OCI-LY3 (cell line): Measurements from ENCODE around the gene SRGAP2C.
"Not testable (repeated sequence)": the region's sequence is repeated elsewhere in the genome, so short reads cannot be mapped to it uniquely, and the experiment has no call there.

Experiments
- H2AFZ ChIP-seq: fragments of 200-600, 300-600 bp; shearing (Covaris generic); 2 replicates; pipeline ENCODE4 v1.6.0; 2014; ENCODE audit warnings: antibody characterized with exemption, low read depth, low read length
- H3K27ac ChIP-seq: fragments of 200-600, 300-600 bp; sonication (generic); 2 replicates; pipeline ENCODE4 v1.5.1; 2014; ENCODE audit warnings: mild to moderate bottlenecking, low read length, moderate library complexity, mixed read lengths
- H3K27me3 ChIP-seq: fragments of 200-600, 300-600 bp; sonication (generic); 2 replicates; pipeline ENCODE4 v1.6.1; 2014; ENCODE audit warnings: low read depth, low read length, mixed read lengths
- H3K36me3 ChIP-seq: fragments of 200-600, 300-600 bp; sonication (generic); replicated peaks from 2 replicates; pipeline ENCODE3; 2014; ENCODE audit warnings: low read depth, low read length, mixed read lengths
- H3K4me1 ChIP-seq: fragments of 300-600, 200-600 bp; sonication (generic); 2 replicates; pipeline ENCODE4 v1.6.1; 2014; ENCODE audit warnings: low read length, mixed read lengths
- H3K4me2 ChIP-seq: fragments of 200-600, 300-600 bp; sonication (generic); 2 replicates; pipeline ENCODE4 v1.6.1; 2014; ENCODE audit warnings: low read length, mixed read lengths
- H3K4me3 ChIP-seq: fragments of 300-600, 200-600 bp; sonication (generic); 2 replicates; pipeline ENCODE4 v1.5.1; 2014; ENCODE audit warnings: antibody characterized with exemption, mild to moderate bottlenecking, low read length, moderate library complexity
- H3K79me2 ChIP-seq: fragments of 300-600, 200-600 bp; shearing (Covaris generic); 2 replicates; pipeline ENCODE4 v1.6.1; 2014; ENCODE audit warnings: mild to moderate bottlenecking, low read length, mixed read lengths
- H3K9ac ChIP-seq: fragments of 300-600, 200-600 bp; shearing (Covaris generic); 2 replicates; pipeline ENCODE4 v1.6.0; 2014; ENCODE audit warnings: mild to moderate bottlenecking, low read length, moderate library complexity
- H3K9me3 ChIP-seq: fragments of 200-600, 300-600 bp; shearing (Covaris generic); 2 replicates; pipeline ENCODE4 v1.6.1; 2014; ENCODE audit warnings: low read length, mixed read lengths; ENCODE audit not compliant: insufficient read depth
- H4K20me1 ChIP-seq: fragments of 200-600, 300-600 bp; sonication (generic); 2 replicates; pipeline ENCODE4 v1.6.1; 2016; ENCODE audit warnings: low read length, mixed read lengths; ENCODE audit not compliant: insufficient read depth

The SRGAP2C gene

GRCh38 chr1:121185140-121185708 lies 449 bp downstream of the SRGAP2C start:
- Histone ChIP-seq H3K4me3 (peak overlapping the region; percentile 63), H3K27ac (peak overlapping the region; percentile 44), H3K9ac (peak overlapping the region; percentile 20; the same call in 1 of the 2 replicates)
- not testable (repeated sequence) for H3K27me3 ChIP-seq, H3K79me2 ChIP-seq, H2AFZ ChIP-seq, H3K36me3 ChIP-seq, H3K9me3 ChIP-seq, H3K4me1 ChIP-seq, H4K20me1 ChIP-seq, H3K4me2 ChIP-seq

- H3K9me3 ChIP-seq, H4K20me1 ChIP-seq, H3K79me2 ChIP-seq, H3K27ac ChIP-seq, H3K36me3 ChIP-seq, H3K4me2 ChIP-seq, H3K4me1 ChIP-seq, H2AFZ ChIP-seq, H3K9ac ChIP-seq, H3K27me3 ChIP-seq: not testable (repeated sequence)
- peak overlapping the region; percentile 52; the same call in 1 of the 2 replicates for H3K4me3 ChIP-seq
Observed at GRCh38 chr1:121186191-121186590, 1.4 kb downstream of the SRGAP2C start.

DNA sequence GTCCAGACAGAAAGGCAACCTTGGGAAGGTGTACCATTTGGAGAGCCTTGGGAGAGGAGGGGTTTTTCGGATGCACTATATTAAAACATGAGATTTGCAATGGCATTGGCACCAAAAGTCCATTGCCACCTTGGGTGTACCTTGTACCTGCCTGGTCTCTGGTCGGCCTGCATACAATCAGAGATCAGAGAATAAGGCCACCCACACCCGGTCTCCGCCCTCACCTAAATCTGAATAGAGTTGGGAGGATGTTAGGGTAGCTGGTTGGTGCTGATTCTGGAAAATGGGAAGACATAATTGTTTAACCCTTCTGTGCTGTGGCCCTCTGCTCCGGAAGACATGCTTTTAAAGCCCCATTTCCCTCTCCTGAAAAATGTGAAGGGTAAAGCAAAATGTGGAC lies 3.1 kb downstream of the SRGAP2C start:
- not testable (repeated sequence) for H3K27ac ChIP-seq, H3K4me3 ChIP-seq, H3K27me3 ChIP-seq, H2AFZ ChIP-seq, H3K9me3 ChIP-seq, H3K4me1 ChIP-seq, H3K9ac ChIP-seq, H3K36me3 ChIP-seq, H3K79me2 ChIP-seq, H4K20me1 ChIP-seq
- peak overlapping the region; percentile 17; the same call in 1 of the 2 replicates for H3K4me2 ChIP-seq

DNA sequence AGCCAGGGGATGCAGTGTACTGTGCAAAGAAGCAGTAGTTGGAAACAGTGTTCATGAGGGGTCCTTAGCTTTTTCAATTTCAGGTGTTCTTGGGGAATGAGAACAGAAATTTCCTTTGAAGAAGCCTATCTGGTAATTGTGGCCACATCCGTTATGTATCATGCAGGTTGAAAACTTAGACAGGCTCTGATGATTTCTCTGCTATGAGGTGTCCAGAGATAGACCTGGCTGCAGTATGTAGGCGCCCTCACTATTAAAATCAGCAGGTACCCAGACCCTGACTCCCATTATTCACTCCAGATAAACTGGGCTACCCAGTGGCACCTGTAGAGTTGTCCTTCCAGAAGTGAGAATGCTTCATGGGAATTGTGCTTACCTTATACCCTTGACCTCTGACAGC lies 7.7 kb downstream of the SRGAP2C start:
- H3K4me1 ChIP-seq, H4K20me1 ChIP-seq, H3K36me3 ChIP-seq, H2AFZ ChIP-seq, H3K9me3 ChIP-seq, H3K9ac ChIP-seq, H3K4me3 ChIP-seq, H3K27ac ChIP-seq, H3K4me2 ChIP-seq, H3K79me2 ChIP-seq, H3K27me3 ChIP-seq: not testable (repeated sequence)

DNA sequence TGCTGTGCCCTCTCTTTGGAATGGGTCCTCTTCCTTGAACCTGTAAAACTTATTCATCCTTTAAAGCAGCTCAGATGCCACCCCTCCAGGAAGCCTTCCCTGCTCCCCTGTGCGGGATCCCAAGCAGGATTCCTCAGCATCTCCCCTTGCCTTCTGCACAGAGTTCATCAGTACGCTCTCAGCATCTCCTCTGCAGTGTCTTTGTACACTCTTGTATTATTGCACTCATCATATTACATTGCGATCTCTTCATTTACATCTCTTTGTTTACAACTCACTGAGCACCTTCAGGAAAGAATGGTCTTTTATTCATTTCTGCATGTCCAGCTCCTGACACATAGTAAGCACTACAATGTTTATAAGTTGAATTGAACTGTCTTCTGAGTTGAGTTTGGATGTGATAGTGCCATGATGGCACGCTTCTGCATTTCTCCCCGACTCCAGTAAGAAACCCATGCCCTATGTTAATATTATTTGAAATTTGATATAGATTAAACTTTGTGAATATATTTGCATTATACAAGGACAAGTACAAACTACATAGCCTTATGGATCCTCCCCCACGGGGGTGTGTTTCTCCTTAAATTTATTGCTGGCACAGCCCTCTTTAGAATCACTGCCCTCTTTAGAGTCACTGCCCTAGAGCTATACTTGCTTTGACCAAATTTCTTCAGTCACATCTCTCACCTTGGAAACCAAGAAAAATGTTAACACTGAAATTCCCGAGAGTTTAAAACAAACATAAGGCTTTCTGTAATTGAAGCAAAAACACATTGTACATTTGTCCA lies 12.5 kb downstream of the SRGAP2C start:
- H3K9me3 ChIP-seq, H3K79me2 ChIP-seq: not testable (repeated sequence)

DNA sequence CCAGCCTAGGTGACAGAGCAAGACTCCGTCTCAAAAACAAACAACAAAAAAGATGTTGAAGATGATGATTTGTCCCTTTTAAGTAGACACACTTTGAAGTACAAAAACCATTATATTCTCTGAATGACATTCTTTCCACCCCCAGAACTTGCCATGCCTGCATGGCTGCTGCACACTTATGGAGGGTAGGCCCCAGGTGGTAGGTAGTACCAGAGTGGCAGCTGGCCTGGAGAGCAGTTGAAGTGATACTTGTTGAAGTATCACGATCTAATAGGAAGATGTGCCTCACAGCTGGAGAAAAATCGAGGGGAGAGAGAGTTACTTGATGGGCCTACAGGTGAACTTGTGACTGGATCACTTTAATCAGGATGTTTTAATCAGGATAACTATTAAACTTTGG lies 15.0 kb downstream of the SRGAP2C start:
- H3K36me3 ChIP-seq, H3K27me3 ChIP-seq, H3K9ac ChIP-seq, H3K4me1 ChIP-seq, H3K79me2 ChIP-seq, H3K4me2 ChIP-seq, H3K4me3 ChIP-seq, H3K9me3 ChIP-seq, H2AFZ ChIP-seq, H4K20me1 ChIP-seq, H3K27ac ChIP-seq: not testable (repeated sequence)

More for the DNA sequence above, 12.5 kb downstream of the SRGAP2C start:
- not testable (repeated sequence) for H3K4me3 ChIP-seq, H3K9ac ChIP-seq, H2AFZ ChIP-seq, H3K36me3 ChIP-seq, H3K4me1 ChIP-seq, H3K4me2 ChIP-seq, H3K27ac ChIP-seq, H4K20me1 ChIP-seq, H3K27me3 ChIP-seq

GRCh38 chr1:121200232-121200631 lies 15.5 kb downstream of the SRGAP2C start:
- H3K4me1 ChIP-seq, H3K9ac ChIP-seq, H4K20me1 ChIP-seq, H3K27ac ChIP-seq, H3K4me3 ChIP-seq, H3K27me3 ChIP-seq, H3K9me3 ChIP-seq, H3K36me3 ChIP-seq, H2AFZ ChIP-seq, H3K4me2 ChIP-seq, H3K79me2 ChIP-seq: not testable (repeated sequence)

DNA sequence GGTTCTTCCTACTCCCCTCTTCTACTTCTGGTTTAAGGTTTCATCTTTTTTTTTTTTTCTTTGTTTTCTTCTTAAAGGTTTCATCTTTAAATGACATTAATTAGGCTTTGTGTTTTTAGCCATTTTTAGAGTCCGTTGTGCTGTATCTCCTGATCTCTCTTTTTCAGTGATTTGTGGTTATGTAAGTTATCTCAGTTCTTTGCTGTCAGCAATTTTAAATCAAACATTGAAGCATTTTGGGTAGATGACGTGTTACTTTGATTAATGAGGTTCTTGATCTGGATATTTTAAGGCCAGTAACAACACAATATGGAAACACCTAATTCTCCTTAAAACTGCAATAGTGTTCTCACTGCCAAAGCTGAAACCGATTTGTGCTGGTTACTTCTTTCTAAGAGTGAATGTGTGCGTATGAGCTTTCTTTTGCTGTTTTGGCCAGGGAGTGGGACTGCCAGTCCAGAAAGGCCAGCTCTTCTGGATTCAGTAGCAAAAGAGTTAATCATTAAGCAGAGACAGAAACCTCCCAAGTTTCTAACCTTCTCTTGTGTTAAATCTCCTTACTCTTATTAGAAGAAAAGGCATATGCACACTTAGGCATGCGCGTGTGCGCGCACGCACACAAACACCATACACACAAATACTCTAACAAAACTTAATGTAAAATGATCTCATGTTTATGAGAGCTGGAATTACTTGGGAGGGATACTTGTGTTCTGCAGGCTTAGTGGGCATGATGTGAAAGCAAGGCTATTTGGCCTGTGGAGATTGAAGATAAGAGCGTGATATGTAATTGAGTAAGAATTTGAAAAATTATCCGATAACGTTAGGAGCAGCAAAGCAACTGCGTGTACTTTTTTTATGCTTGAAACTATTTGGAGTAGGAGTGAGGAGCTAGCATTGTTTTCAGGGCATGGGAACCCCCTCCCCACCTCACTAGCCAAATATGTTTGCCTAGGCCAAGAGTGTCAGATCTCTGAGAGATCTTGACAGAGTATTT lies 16.5 kb downstream of the SRGAP2C start:
- not testable (repeated sequence) for H3K4me1 ChIP-seq, H4K20me1 ChIP-seq, H2AFZ ChIP-seq, H3K9me3 ChIP-seq, H3K4me3 ChIP-seq, H3K27me3 ChIP-seq, H3K36me3 ChIP-seq, H3K79me2 ChIP-seq, H3K27ac ChIP-seq, H3K9ac ChIP-seq, H3K4me2 ChIP-seq

- not testable (repeated sequence) for H2AFZ ChIP-seq, H3K9me3 ChIP-seq, H3K36me3 ChIP-seq, H3K27ac ChIP-seq, H3K79me2 ChIP-seq, H3K27me3 ChIP-seq, H3K9ac ChIP-seq, H3K4me1 ChIP-seq, H3K4me2 ChIP-seq, H3K4me3 ChIP-seq, H4K20me1 ChIP-seq
Observed at GRCh38 chr1:121202986-121203385, 18.2 kb downstream of the SRGAP2C start.
